ENCODE data around the gene C12orf50. TPM values are rescaled to one million over a fixed set of nuclear protein-coding genes. Genes with fewer than 3 reads are reported as not detected.

C12orf50 gene
- total RNA-seq, 4 donors from 2014 or later: not detected

Other genes starting within 250 kb of the C12orf50 start
- 1 to 10 TPM; 3.0 to 5.8 (median 3.7) TPM for gene CEP290, start 112.7 kb upstream of the C12orf50 start, total RNA-seq
- gene TMTC3, start 112.9 kb upstream of the C12orf50 start, total RNA-seq: 10 to 100 TPM; 29.8 to 45.2 (median 33.2) TPM

Measured in lower leg skin (tissue), 4 donors.